BLaER1 treated with 17β-estradiol and CSF1 and Interleukin-3, amounts not matched to agents 10 nM and 100 nM (cell line): Measurements from ENCODE around the gene RCHY1.
A peak's percentile ranks its signal among the peaks of the same experiment; 100 is the strongest.

ENCODE experiments used
- H3K27ac ChIP-seq, 11 experiments: shearing (Covaris generic); formaldehyde crosslinking; 2 replicates each; pipeline ENCODE4 v1.8.1; 2022
- H3K27me3 ChIP-seq, 11 experiments: shearing (Covaris generic); formaldehyde crosslinking; 2 replicates each; pipeline ENCODE4 v1.8.1; 2022
- H3K36me3 ChIP-seq, 11 experiments: shearing (Covaris generic); formaldehyde crosslinking; 2 replicates each; pipeline ENCODE4 v1.8.1; 2022
- H3K4me1 ChIP-seq, 10 experiments: shearing (Covaris generic); formaldehyde crosslinking; 2 replicates each; pipeline ENCODE4 v1.8.1; 2022
- H3K4me2 ChIP-seq, 11 experiments: shearing (Covaris generic); formaldehyde crosslinking; 2 replicates each; pipeline ENCODE4 v1.8.1; 2022
- H3K4me3 ChIP-seq, 10 experiments: shearing (Covaris generic); formaldehyde crosslinking; 2 replicates each; pipeline ENCODE4 v1.8.1; 2022
- H3K9ac ChIP-seq, 11 experiments: shearing (Covaris generic); formaldehyde crosslinking; 2 replicates each; pipeline ENCODE4 v1.8.1; 2022
- H3K9me3 ChIP-seq, 11 experiments: shearing (Covaris generic); formaldehyde crosslinking; replicated peaks in 1 of 11; 2 replicates each; pipeline ENCODE4 v1.8.1; 2022
- H4K20me1 ChIP-seq, 11 experiments: shearing (Covaris generic); formaldehyde crosslinking; 2 replicates each; pipeline ENCODE4 v1.8.1; 2022
- Cebpa-rat ChIP-seq, 11 experiments: shearing (Covaris generic); IDR thresholded peaks; 2 replicates each; pipeline ENCODE4 v1.8.1; 2022

Gene RCHY1

DNA sequence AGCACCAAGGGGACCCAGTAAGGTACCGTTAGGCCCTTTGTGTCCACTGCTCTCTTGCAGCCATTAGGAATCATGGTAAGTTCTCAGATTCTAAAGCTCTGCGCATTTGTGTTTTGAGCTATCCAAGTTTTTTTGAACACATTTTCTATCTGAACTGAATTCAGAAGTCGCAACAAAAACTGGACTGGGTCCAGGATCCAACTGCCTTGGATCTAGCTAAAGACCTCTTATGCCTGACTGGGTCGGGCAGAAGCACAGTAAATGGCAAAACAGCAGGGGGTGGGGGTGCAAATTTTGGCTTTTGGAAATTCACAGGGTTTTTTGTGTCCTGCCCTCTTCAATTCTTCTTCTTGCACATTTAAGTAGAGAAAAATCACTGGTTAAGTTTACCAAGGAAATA is 30.0 kb downstream of the RCHY1 start:
- Histone ChIP-seq H3K9ac (no peak overlapping the region), H3K4me1 (no peaks in the 10 kb centered on the region), H4K20me1 (peaks cover 0 to 43% (median 0%) of the 10 kb centered on the region in 11 experiments; a peak in 4 of 22 replicates), H3K27me3 (no peaks in the 10 kb centered on the region), H3K9me3 (no peaks in the 10 kb centered on the region; a peak in 2 of 22 replicates), H3K4me3 (no peak overlapping the region), H3K36me3 (peaks cover 79 to 93% (median 90%) of the 10 kb centered on the region in 11 experiments), H3K27ac (no peak overlapping the region), H3K4me2 (no peak overlapping the region)
- TF ChIP-seq Cebpa-rat (IDR thresholded peaks at IDR 0.05): no peak

DNA sequence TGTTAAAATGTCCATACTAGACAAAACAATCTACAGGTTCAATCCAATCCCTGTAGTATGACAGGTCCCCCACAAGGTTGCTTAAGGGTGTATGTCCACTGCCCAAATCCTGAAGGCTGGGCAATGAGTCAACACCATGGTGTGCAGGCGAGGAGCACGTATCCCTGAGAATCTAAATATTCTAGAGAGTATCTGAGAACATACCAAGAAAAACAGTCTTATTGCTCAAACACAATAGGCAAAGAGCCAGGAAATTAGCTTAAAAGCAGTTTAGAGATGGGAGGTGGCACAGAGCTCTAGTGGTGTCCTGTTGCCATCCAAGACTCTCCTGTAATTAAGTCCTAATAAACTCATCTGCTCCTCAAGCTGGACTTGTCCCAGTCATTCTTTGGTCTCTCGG is 37.0 kb downstream of the RCHY1 start:
- H3K4me1 ChIP-seq: no peaks in the 10 kb centered on the region
- no peak overlapping the region for H3K4me3 ChIP-seq
- peaks cover 0 to 5% (median 0%) of the 10 kb centered on the region in 11 experiments; a peak in 3 of 22 replicates for H4K20me1 ChIP-seq
- peaks cover 54 to 99% (median 62%) of the 10 kb centered on the region in 11 experiments for H3K36me3 ChIP-seq
- H3K27ac ChIP-seq: no peak overlapping the region
- no peak overlapping the region for H3K4me2 ChIP-seq
- no peaks in the 10 kb centered on the region for H3K27me3 ChIP-seq
- TF ChIP-seq Cebpa-rat (IDR thresholded peaks at IDR 0.05): no peak
- H3K9me3 ChIP-seq: peaks cover 0 to 26% (median 19%) of the 10 kb centered on the region in 11 experiments; a peak in 19 of 22 replicates
- no peak overlapping the region for H3K9ac ChIP-seq

DNA sequence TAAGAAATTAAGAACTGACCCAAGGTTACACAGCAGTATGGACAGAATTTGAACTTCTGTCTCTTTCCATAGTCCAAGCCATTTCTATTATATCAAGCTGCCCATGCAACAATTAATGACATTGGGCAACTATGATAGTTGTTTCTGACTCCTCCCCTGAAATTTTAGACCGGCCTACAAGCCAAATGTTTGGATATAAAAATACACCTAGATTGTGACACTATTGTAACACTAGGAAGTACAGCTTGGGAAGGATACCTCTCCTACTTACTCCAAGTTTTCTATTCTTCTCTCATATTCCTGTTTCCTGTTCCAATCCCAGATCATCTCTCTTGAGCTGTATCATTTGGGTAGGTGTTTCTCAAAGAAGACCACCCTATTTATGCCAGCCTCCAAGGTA is 43.5 kb downstream of the RCHY1 start:
- Histone ChIP-seq H3K4me2 (no peak overlapping the region), H3K4me1 (no peaks in the 10 kb centered on the region), H3K27me3 (no peaks in the 10 kb centered on the region), H3K36me3 (peaks cover 0 to 37% (median 11%) of the 10 kb centered on the region in 11 experiments; a peak in 8 of 22 replicates), H3K9ac (no peak overlapping the region), H3K9me3 (no peaks in the 10 kb centered on the region), H3K4me3 (no peak overlapping the region), H4K20me1 (no peaks in the 10 kb centered on the region), H3K27ac (no peak overlapping the region)
- no peak for TF ChIP-seq Cebpa-rat (IDR thresholded peaks at IDR 0.05)

GRCh38 chr4:75469896-75470295 is 44.3 kb downstream of the RCHY1 start:
- no peak overlapping the region for H3K4me2 ChIP-seq
- H3K9ac ChIP-seq: no peak overlapping the region
- no peaks in the 10 kb centered on the region for H4K20me1 ChIP-seq
- H3K9me3 ChIP-seq: no peaks in the 10 kb centered on the region
- peaks cover 0 to 28% (median 10%) of the 10 kb centered on the region in 11 experiments; a peak in 7 of 22 replicates for H3K36me3 ChIP-seq
- no peak overlapping the region for H3K4me3 ChIP-seq
- no peaks in the 10 kb centered on the region for H3K27me3 ChIP-seq
- peak in 4 of 11 experiments; percentile 21 to 45 (median 43); a peak in 2 of 22 replicates for TF ChIP-seq Cebpa-rat (IDR thresholded peaks at IDR 0.05)
- H3K27ac ChIP-seq: no peak overlapping the region
- no peaks in the 10 kb centered on the region for H3K4me1 ChIP-seq

GRCh38 chr4:75457365-75457764 is 56.8 kb downstream of the RCHY1 start:
- H3K9ac ChIP-seq: no peak overlapping the region
- no peaks in the 10 kb centered on the region for H3K27me3 ChIP-seq
- H3K4me1 ChIP-seq: no peaks in the 10 kb centered on the region
- TF ChIP-seq Cebpa-rat (IDR thresholded peaks at IDR 0.05): no peak
- no peaks in the 10 kb centered on the region for H3K36me3 ChIP-seq
- peaks cover 3 to 12% (median 7%) of the 10 kb centered on the region in 11 experiments; a peak in 10 of 22 replicates for H3K9me3 ChIP-seq
- H3K4me3 ChIP-seq: no peak overlapping the region
- no peak overlapping the region for H3K27ac ChIP-seq
- H4K20me1 ChIP-seq: no peaks in the 10 kb centered on the region
- H3K4me2 ChIP-seq: no peak overlapping the region

DNA sequence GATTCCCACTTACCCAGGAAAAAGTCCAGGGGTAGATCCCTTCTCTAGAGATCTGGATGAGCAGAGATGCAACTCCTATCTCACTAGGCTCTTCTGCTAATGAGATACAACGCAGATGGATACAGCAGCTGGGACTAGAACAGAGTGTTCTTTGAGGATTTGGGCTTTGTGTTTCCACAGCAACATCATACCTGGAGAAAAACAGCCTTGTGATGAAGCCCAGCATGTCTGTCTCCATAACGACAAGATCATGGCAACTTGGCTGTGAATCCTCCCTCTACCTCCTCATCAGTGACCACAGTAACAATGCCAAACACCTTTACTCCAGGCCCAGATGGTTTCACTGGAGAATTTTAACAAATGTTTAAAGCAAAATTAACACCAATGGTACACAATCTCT is 80.1 kb downstream of the RCHY1 start:
- peaks cover 0 to 16% (median 15%) of the 10 kb centered on the region in 10 experiments; a peak in 17 of 20 replicates for H3K4me1 ChIP-seq
- TF ChIP-seq Cebpa-rat (IDR thresholded peaks at IDR 0.05): no peak
- H3K4me3 ChIP-seq: no peak overlapping the region
- H3K27ac ChIP-seq: no peak overlapping the region
- H3K27me3 ChIP-seq: no peaks in the 10 kb centered on the region
- no peaks in the 10 kb centered on the region for H3K36me3 ChIP-seq
- H3K9me3 ChIP-seq: peaks cover 14 to 21% (median 18%) of the 10 kb centered on the region in 11 experiments; a peak in 19 of 22 replicates
- no peak overlapping the region for H3K9ac ChIP-seq
- H4K20me1 ChIP-seq: no peaks in the 10 kb centered on the region
- no peak overlapping the region for H3K4me2 ChIP-seq

DNA sequence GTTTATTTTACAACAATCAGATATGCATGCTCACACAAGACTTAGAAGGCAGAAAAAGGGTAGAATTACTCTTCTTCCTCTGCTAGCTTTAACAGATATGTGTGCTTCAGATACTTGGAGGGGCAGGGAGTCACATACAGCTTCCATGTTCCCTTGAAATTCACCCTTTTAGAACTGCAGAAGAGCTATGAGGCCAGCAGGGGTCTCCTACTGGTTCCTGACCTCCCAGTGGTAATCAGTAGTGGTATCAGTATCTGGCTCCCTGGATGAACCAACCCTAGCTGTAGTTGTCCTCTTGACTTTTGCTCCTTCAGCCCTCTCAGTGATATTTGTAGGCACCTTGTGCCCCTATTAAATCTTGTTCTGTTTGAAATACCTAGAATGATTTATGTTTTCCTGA is 81.5 kb downstream of the RCHY1 start:
- Histone ChIP-seq H3K4me1 (peaks cover 0 to 16% (median 15%) of the 10 kb centered on the region in 10 experiments; a peak in 17 of 20 replicates), H4K20me1 (no peaks in the 10 kb centered on the region), H3K27me3 (no peaks in the 10 kb centered on the region), H3K36me3 (no peaks in the 10 kb centered on the region), H3K9me3 (peaks cover 14 to 21% (median 17%) of the 10 kb centered on the region in 11 experiments; a peak in 19 of 22 replicates), H3K4me2 (0 out of 22 replicates have a peak overlapping the region, but pooled peaks of 1 of the 11 experiments have one; percentile 7), H3K9ac (no peak overlapping the region), H3K27ac (no peak overlapping the region), H3K4me3 (no peak overlapping the region)
- no peak for TF ChIP-seq Cebpa-rat (IDR thresholded peaks at IDR 0.05)

- no peak for TF ChIP-seq Cebpa-rat (IDR thresholded peaks at IDR 0.05)
- Histone ChIP-seq H3K36me3 (no peaks in the 10 kb centered on the region), H3K4me1 (peaks cover 0 to 6% (median 0%) of the 10 kb centered on the region in 10 experiments; a peak in 1 of 20 replicates), H3K4me3 (no peak overlapping the region), H3K9me3 (peaks cover 11 to 16% (median 14%) of the 10 kb centered on the region in 11 experiments; a peak in 21 of 22 replicates), H3K9ac (no peak overlapping the region), H3K27me3 (no peaks in the 10 kb centered on the region), H4K20me1 (no peaks in the 10 kb centered on the region), H3K4me2 (no peak overlapping the region), H3K27ac (no peak overlapping the region)
Measured at GRCh38 chr4:75429208-75429607, 85.0 kb downstream of the RCHY1 start.
